ENCODE results near the gene LBH.
"Not testable (repeated sequence)": the region's sequence is repeated elsewhere in the genome, so short reads cannot be mapped to it uniquely, and the experiment has no call there.

The LBH gene

GRCh38 chr2:30266705-30267104 lies 35.4 kb downstream of the LBH start:
- no peak overlapping the region for H3K27ac ChIP-seq
- no peak for TF ChIP-seq CTCF (IDR thresholded peaks at IDR 0.05)
- TF ChIP-seq ZFX (IDR thresholded peaks at IDR 0.05; ENCODE audit: borderline replicate concordance), result no peak

GRCh38 chr2:30267161-30267975 lies 36.0 kb downstream of the LBH start:
- no peak for TF ChIP-seq CTCF (IDR thresholded peaks at IDR 0.05)
- TF ChIP-seq ZFX (IDR thresholded peaks at IDR 0.05; ENCODE audit: borderline replicate concordance), result no peak
- H3K27ac ChIP-seq, result no peak overlapping the region

DNA sequence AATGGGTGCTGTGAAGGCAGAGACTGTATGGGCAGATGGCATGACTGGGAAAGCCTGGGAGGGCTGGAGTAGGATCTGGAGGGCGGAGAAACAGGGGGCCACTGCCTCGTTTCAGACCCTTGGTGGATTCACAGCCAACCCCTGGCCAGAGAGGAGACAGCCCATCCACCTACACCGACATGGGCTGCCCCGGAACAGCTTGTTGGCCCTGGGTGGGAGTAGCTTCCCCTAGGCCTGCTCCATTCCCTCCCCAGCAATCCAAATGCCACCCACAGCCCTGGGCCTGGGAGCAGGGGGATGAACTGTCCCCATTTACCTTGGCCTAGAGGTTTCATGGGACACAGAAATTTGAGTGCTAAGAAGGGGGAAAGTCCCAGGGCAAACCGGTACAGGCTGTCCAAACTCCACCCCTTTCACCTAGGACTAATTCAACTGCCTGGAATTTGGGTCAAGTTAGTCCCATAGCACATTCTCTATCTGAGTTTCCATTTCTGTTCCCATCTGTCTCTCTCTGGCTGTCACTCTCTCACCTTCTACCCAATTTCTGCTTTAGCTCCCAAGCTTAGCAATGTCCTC lies 37.0 kb downstream of the LBH start:
- no peak for TF ChIP-seq ZFX (IDR thresholded peaks at IDR 0.05; ENCODE audit: borderline replicate concordance)
- no peak for TF ChIP-seq CTCF (IDR thresholded peaks at IDR 0.05)
- H3K27ac ChIP-seq, result no peak overlapping the region

- not testable (repeated sequence) for H3K27ac ChIP-seq
Observed at GRCh38 chr2:30269114-30269770, 37.9 kb downstream of the LBH start.

DNA sequence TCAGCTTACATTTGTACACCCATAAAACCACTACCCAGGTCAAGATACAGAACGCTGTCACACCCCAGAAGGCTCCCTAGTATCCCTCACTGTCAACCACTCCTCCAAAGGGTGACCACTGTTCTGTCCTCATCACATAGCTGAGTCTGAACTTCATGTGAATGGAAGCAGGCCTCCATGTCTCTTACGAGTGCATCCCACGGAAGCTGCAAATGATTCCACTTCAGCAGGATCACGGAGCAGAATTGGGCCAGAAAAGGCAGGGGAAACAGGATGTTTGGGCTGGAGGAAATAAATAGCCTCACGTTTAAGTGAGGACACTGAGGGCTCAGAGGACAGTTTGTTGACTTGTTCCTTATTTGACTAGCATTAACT lies 38.4 kb downstream of the LBH start:
- H3K27ac ChIP-seq, result no peak overlapping the region
- TF ChIP-seq ZFX (IDR thresholded peaks at IDR 0.05; ENCODE audit: borderline replicate concordance) (no peak), CTCF (IDR thresholded peaks at IDR 0.05) (no peak)

DNA sequence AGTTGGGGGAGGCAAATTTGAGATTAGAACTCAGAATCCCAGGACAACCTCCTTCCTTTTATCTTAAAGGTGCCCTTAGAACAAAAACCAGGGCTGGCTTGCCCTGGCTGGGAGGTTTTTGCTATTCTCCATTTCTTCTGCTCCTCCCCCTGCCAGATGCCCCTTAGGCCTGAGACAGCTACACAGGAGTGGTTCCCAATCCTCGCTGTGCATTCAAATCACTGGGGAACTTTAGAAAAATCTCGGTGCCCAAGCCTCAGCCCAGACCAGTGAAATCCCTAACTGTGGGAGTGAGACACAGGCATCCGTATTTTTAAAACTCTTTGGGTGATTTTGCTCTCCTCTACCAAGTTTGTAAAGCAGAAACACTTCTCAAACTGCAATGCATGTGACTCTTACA lies 38.8 kb downstream of the LBH start:
- H3K27ac ChIP-seq, result no peak overlapping the region
- TF ChIP-seq CTCF (IDR thresholded peaks at IDR 0.05), result no peak

GRCh38 chr2:30271301-30271700 lies 40.0 kb downstream of the LBH start:
- no peak overlapping the region for H3K27ac ChIP-seq
- no peak for TF ChIP-seq CTCF (IDR thresholded peaks at IDR 0.05)
- no peak for TF ChIP-seq ZFX (IDR thresholded peaks at IDR 0.05; ENCODE audit: borderline replicate concordance)

Measured in 22Rv1 (cell line).